Stimulated activated CD4-positive, alpha-beta T cell treated with anti-CD3 and anti-CD28 coated beads, Interleukin-1b, Interleukin-23, amount 100 ng/mL, for 24 hours (primary cell): ENCODE results near the gene HOXB8.

ENCODE experiments used
- DNase-seq, 4 experiments: peaks; one replicate each; pipeline ENCODE4 v3.0.0-alpha.2; 2020; ENCODE audit warnings: low read depth in 4 of 4, low spot score in 1 of 4

Gene HOXB8

DNA sequence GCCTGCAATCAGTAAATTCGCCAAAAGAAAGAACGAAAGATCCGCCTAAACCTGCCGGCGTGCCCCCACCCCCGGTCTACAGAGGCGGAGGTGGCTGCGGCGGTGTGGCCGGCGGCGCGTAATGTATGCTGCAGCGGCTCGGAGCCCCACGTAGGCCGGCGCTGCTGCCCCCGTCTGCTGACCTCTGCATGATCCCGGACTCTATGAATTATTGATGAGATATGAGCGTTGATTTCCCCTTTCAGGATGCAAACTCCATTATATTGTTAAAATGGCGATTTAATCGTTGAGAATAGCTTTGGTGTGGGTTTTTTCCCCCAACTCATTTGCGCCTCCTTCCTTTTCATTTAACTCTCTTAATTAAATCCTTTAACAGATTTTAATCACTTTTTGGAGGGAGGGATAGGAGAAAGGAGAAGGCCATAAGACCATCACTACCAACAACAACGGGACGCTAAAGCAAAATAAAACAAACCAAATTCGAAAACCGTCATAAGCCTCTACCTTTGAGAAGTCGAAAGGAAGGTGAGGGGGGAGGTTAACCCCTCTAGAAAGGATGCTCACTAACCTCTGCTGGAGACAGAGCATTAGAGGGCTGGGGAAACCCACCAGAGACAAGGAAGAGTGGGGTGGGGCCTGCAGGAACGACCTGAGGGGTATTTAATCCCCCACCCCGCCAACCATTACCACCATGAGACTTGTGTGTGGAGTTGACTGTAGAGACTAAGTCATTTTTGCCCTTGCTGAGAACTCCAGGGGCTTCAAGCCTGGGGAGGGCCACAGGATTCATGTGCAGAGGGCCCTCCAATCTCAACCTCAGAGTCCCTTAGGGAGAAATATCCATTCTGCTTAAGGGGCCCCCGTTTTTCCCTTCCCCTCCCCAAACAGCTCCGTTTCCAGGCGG is 28.5 kb downstream of the HOXB8 start:
- DNase-seq = no peak

DNA sequence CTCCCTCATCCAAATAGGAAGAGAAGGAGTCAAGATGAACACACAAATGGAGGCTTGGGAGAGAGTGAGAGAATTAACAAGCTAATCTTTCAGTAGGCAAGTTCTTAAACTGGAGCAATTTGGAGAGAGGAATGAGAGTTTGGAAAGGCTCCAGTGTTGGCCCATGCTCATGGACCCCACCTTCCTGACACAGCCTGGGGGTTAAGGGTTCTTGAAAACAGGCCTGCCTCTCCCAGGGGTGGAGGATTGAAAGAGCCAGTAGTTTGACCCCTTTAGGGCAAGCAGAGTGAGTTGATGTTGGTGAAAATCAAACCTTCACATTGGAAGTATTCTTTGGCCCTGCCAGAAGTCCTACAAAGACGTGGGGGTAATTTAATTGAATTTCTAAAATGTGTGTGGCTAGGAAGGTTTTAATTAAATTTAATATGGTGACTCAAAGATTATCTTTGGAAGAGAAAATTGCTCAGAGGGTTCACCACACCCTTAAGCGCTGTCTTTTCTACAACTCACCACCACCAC is 30.8 kb downstream of the HOXB8 start:
- no peak for DNase-seq

DNA sequence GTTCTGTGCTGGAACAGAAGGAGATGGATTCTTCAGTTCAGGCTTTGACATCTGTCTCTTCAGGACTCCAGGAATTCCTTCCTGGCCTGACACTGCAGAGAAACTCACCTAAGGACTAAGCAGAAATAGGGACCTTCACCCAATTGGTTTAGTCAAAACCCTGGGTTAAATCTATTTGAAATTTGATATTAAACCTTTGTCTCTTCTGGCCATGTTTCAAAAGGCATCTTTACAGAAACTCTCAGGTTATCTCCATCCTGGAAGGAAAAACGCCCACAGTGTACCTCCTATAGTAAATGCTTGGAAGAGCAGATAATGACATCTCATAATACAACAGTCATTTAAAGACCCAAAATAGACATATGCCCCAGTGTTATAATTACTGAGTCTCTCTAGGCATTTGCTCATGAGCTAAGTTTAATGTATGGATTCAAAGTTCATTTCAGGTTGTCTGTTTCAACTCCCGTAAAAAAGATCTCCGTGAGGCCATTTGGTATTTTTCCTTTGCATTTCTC is 31.3 kb downstream of the HOXB8 start:
- DNase-seq = no peak

GRCh38 chr17:48582750-48583069 is 32.4 kb downstream of the HOXB8 start:
- no peak for DNase-seq

GRCh38 chr17:48579760-48580554 is 35.1 kb downstream of the HOXB8 start:
- no peak for DNase-seq

- no peak for DNase-seq
Measured at GRCh38 chr17:48579471-48579759, 35.7 kb downstream of the HOXB8 start.

DNA sequence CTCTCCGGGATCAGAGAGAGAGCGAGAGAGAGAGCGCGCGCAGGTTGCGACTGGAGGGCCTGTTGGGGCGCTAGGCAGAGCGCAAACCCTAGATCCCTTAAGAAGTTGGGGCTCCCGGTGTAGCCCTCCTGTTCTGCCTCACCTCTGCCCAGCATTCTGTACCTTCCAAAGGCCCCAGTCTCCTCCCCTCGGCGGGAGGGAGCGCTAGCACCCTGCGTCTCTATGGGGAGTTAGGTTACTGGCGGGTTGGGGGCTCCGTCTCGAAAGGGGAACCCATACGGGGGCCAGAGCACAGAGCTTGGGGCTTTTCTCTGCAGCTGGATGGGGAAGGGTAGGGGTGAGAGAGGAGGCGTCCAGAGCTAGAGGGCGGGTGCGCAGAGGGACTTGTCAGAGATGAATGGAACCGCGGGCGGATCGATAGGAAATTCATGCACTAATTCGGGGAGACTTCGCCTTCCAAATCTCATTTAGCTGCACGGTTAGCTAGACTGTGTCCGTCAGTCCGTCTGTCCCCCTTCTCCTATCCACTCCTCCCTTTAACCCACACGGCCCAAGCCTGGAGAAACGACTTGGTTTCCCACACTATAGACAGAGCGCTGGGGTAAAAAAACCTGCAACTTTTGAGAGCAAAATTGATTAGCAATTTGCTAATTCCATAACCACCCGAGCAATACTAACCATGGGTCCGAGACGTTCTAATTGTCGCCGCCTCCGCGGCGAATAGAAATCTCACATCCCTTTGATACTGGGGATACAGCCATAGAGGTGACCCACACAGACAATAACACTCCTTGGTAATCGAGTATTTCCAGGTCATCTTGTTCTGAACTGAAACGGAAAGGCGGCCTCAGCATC is 36.2 kb downstream of the HOXB8 start:
- no peak for DNase-seq

DNA sequence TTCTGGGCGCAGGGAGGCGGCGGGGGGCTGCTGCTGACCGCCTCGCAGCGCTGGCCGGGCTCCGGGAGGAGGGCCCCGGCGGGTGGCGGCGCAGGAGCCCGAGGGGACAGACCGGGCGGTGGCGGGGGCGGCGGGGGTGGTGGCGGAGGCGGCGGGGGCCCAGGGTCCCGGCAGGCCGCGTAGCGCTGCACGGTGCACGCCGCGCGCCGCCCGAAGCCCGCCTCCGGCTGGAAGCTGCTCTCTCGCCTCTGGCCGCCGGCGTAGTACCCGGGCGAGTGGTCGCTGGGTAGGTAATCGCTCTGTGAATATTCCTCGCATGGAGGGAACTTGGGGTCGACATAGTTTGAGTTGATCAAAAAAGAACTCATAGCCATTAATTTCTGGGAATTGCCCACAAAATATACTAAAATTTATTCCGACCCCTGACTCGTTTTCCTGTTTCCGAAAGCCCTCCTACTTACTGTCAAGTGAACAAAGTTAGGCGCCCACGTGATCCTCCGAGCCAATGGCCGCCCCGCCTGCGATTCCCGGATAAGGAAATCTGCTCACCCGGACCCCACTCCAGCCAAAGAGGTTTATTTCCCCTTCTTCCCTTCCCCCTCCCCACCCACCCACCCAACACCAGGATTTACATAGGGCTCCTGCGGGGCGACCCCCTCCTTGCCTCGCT is 37.0 kb downstream of the HOXB8 start, which contains the start of gene HOXB4:
TSS of gene HOXB4 (minus strand) at position 405 of the 670 bp plus-strand sequence. CDS start at position 374, 31 bp downstream.
- peak in 3 of 4 experiments; percentile 45 to 68 (median 50) for DNase-seq

- no peak for DNase-seq
Measured at GRCh38 chr17:48577330-48577945, 37.7 kb downstream of the HOXB8 start.

- no peak for DNase-seq
Measured at GRCh38 chr17:48576479-48577309, 38.4 kb downstream of the HOXB8 start.

DNA sequence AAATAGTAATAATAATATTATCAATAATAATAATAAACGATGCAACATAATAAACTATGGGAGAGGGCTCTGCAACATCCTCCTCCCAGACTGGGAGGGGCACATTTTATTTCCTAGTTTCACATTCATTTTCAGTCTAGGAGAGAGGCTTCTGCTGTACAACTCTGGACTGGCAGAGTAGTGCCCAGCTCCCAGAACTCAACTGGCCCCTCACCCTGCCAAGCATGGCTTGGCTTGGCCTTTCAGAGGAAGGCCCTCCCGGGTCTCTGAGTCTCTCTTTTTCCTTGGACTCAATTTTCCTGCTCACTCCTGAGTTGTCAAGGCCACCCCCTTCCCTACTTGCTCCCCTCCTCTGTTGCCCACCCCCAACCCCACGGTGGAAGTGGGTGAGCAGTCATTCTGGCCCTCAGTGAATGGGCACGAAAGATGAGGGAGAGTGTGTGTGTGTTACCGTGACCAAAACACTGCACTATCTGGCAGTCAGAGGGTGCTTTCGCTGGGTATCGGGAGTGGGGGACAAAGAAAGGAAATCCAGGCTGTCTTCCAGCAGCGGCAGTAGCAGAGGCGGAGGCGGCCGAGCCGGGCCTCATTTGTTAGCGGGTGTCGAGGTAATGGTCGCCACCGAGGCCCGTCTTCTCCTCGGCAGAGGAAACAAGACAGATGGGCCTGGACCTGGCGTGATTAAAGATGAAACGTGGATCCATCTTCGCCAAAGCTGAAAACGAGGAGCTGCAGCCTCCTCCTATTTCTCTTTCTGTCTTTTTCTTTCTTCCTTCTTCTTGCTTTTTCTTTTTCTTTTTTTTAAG is 39.2 kb downstream of the HOXB8 start:
- DNase-seq = no peak

GRCh38 chr17:48575066-48575582 is 40.0 kb downstream of the HOXB8 start:
- DNase-seq = no peak

GRCh38 chr17:48574505-48575065 is 40.5 kb downstream of the HOXB8 start:
- DNase-seq = no peak

DNA sequence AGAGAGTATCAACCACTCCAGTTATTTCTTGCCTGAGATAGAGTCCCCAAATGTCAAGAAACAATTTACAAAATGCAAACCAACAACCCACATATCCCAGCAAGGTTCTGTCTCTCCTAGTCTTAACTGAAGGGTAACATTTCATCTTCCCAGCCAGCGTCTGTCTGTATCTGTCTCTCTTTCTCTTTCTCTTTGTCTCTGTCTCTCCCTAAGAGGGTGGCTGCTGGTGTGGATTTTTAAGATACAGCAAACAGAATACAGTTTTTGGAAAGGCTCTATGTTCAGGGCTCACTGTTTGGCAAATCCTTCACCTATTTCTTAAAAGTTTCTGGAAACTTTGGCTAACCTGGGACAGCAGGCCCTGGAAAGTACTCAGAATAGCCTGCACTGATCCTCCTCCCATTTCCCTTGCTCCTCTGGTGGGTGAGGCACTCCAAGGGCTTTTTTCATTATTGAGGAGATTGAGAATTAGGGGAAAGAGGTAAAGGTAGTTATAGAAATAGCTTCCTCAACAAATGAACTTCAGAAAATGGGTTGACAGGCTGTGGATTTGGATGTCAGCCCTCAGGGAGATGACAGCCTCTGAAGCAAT is 43.2 kb downstream of the HOXB8 start:
- DNase-seq = no peak

- DNase-seq = no peak
Measured at GRCh38 chr17:48571024-48571818, 43.9 kb downstream of the HOXB8 start.

- DNase-seq = no peak
Measured at GRCh38 chr17:48570325-48571023, 44.6 kb downstream of the HOXB8 start.
